ENCODE data around the gene SHANK3. TPM values are rescaled to one million over a fixed set of nuclear protein-coding genes. Genes with fewer than 3 reads are reported as not detected.

Gene SHANK3
- total RNA-seq, 4 donors from 2014 or later = 2.7 to 30.3 (median 6.3) TPM

DNA sequence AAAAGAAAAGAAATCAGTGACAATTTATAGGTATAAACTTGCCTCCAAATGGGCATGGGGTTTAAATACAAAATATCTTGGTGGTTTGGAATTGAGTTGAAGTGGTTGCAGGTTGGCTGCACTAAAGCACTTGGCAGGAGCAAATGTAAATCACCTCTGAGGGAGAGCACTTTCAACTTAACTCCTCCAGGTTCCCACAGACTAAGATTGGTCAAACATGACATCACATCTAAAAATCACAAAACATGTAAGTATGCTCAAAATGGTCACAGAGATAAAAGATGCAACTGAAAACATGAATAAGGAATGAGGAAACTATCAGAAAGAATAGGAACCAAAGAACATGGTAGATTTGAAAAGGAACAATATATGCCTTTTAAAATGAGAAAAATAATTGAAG lies 12.3 kb upstream of the SHANK3 start:
- no peaks in the 10 kb centered on the region for H3K9me3 ChIP-seq
- intact Hi-C loops (cut with DNase I; ENCODE audit: low total_unique reads) = no loop called here
- H3K4me3 ChIP-seq = no peak overlapping the region
- peaks cover 33% of the 10 kb centered on the region for H3K27me3 ChIP-seq
- no peaks in the 10 kb centered on the region for H3K4me1 ChIP-seq
- no peak for TF ChIP-seq CTCF (IDR thresholded peaks at IDR 0.05)
- no peak for TF ChIP-seq POLR2A (IDR thresholded peaks at IDR 0.05)
- TF ChIP-seq POLR2AphosphoS5 (IDR thresholded peaks at IDR 0.05) = no peak
- no peak for TF ChIP-seq EP300 (IDR thresholded peaks at IDR 0.05; ENCODE audit: low read depth)
- in situ Hi-C loops (cut with MboI; ENCODE audit: low pct_ligation_motif_present in 1 of 4, low pct_unique_long_range_greater_than_20kb in 1 of 4, low sequenced_read_pairs in 3 of 4) = no loop called here
- no peaks in the 10 kb centered on the region for H3K36me3 ChIP-seq
- no peak overlapping the region for H3K27ac ChIP-seq
- no peak for DNase-seq

- Histone ChIP-seq H3K4me3 (no peak overlapping the region), H3K9me3 (no peaks in the 10 kb centered on the region), H3K27ac (no peak overlapping the region), H3K4me1 (no peaks in the 10 kb centered on the region), H3K27me3 (peaks cover 33% of the 10 kb centered on the region), H3K36me3 (no peaks in the 10 kb centered on the region)
- TF ChIP-seq EP300 (IDR thresholded peaks at IDR 0.05; ENCODE audit: low read depth) = no peak
- no peak for TF ChIP-seq CTCF (IDR thresholded peaks at IDR 0.05)
- no peak for TF ChIP-seq POLR2AphosphoS5 (IDR thresholded peaks at IDR 0.05)
- DNase-seq = no peak
- intact Hi-C loops (cut with DNase I; ENCODE audit: low total_unique reads) = no loop called here
- in situ Hi-C loops (cut with MboI; ENCODE audit: low pct_ligation_motif_present in 1 of 4, low pct_unique_long_range_greater_than_20kb in 1 of 4, low sequenced_read_pairs in 3 of 4) = no loop called here
- 85 to 92% methylated on average over 5 to 12 of the region's 12 CpGs for WGBS, 2 donors (ENCODE audit: low coverage in 1 of 2)
Observed at GRCh38 chr22:50665212-50665611, 7.4 kb upstream of the SHANK3 start.

DNA sequence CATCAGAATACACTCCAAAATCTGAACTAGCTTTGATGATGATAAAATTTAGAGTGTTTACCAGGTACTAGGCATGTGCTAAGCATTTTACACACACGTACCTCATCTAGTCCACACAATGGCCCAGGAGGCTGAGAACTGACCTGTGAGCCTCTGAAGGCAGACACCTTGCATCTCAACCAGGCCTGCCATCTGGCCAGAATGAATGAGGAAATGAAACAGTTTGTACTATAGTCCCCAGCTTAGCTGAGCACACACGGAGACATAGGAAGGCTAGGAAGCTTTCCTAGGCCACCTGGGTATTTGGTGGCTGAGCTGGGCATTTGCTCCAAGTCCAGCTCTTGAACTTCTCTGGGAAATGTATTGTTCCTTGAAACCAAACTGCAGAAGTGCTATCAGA lies 6.9 kb upstream of the SHANK3 start:
- DNase-seq = no peak
- Histone ChIP-seq H3K4me3 (no peak overlapping the region), H3K36me3 (no peaks in the 10 kb centered on the region), H3K9me3 (no peaks in the 10 kb centered on the region), H3K4me1 (no peaks in the 10 kb centered on the region), H3K27me3 (peaks cover 38% of the 10 kb centered on the region), H3K27ac (no peak overlapping the region)
- in situ Hi-C loops (cut with MboI; ENCODE audit: low pct_ligation_motif_present in 1 of 4, low pct_unique_long_range_greater_than_20kb in 1 of 4, low sequenced_read_pairs in 3 of 4) (no loop called here), intact Hi-C loops (cut with DNase I; ENCODE audit: low total_unique reads) (no loop called here)
- 53 to 71% methylated on average over 1 to 2 of the region's 2 CpGs for WGBS, 2 donors (ENCODE audit: low coverage in 1 of 2)
- TF ChIP-seq POLR2A (IDR thresholded peaks at IDR 0.05) (no peak), EP300 (IDR thresholded peaks at IDR 0.05; ENCODE audit: low read depth) (no peak), POLR2AphosphoS5 (IDR thresholded peaks at IDR 0.05) (no peak), CTCF (IDR thresholded peaks at IDR 0.05) (no peak)

- 34 to 61% methylated on average over 3 to 4 of the region's 4 CpGs for WGBS, 2 donors (ENCODE audit: low coverage in 1 of 2)
Observed at GRCh38 chr22:50670513-50670912, 2.1 kb upstream of the SHANK3 start.

More at GRCh38 chr22:50670513-50670912, 2.1 kb upstream of the SHANK3 start:
- Histone ChIP-seq H3K27me3 (peaks cover 67% of the 10 kb centered on the region), H3K36me3 (no peaks in the 10 kb centered on the region), H3K4me1 (peaks cover 4 to 12% (median 8%) of the 10 kb centered on the region in 4 donors), H3K4me3 (no peak overlapping the region), H3K9me3 (no peaks in the 10 kb centered on the region), H3K27ac (peak overlapping the region in 3 of 4 donors; percentile 4 to 37 (median 29))
- no peak for TF ChIP-seq CTCF (IDR thresholded peaks at IDR 0.05)
- no peak for TF ChIP-seq POLR2AphosphoS5 (IDR thresholded peaks at IDR 0.05)
- no peak for TF ChIP-seq EP300 (IDR thresholded peaks at IDR 0.05; ENCODE audit: low read depth)
- intact Hi-C loops (cut with DNase I; ENCODE audit: low total_unique reads) = no loop called here
- in situ Hi-C loops (cut with MboI; ENCODE audit: low pct_ligation_motif_present in 1 of 4, low pct_unique_long_range_greater_than_20kb in 1 of 4, low sequenced_read_pairs in 3 of 4) = no loop called here
- DNase-seq = no peak

Measured in transverse colon (tissue), 4 donors.